T-helper 2 cell (primary cell): Measurements from ENCODE around the gene HTR3D.
A peak's percentile ranks its signal among the peaks of the same experiment; 100 is the strongest.
"Not testable (repeated sequence)": the region's sequence is repeated elsewhere in the genome, so short reads cannot be mapped to it uniquely, and the experiment has no call there.

ENCODE experiments used
- DNase-seq, 5 experiments: peaks; one replicate each; pipeline versions ENCODE4 v3.0.0 to v3.0.0-alpha.2; 2012 to 2022

The HTR3D gene

GRCh38 chr3:184071142-184071541 is 39.6 kb downstream of the HTR3D start:
- DNase-seq = not testable (repeated sequence)

GRCh38 chr3:184073621-184074020 is 42.1 kb downstream of the HTR3D start:
- DNase-seq = no peak

GRCh38 chr3:184075901-184076300 is 44.4 kb downstream of the HTR3D start:
- no peak for DNase-seq

- no peak for DNase-seq
These were observed 46.3 kb downstream of the HTR3D start for GRCh38 chr3:184077881-184078280.

GRCh38 chr3:184078851-184079250 is 47.3 kb downstream of the HTR3D start:
- no peak for DNase-seq

GRCh38 chr3:184081116-184081830 is 49.7 kb downstream of the HTR3D start:
- DNase-seq = no peak

- DNase-seq = no peak
These were observed 50.5 kb downstream of the HTR3D start for GRCh38 chr3:184082034-184082433.

GRCh38 chr3:184082465-184082864 is 50.9 kb downstream of the HTR3D start:
- DNase-seq = no peak

- peak in 1 of 5 experiments; percentile 81 for DNase-seq
These were observed 53.9 kb downstream of the HTR3D start for GRCh38 chr3:184085389-184085852.
